Natural killer cell (primary cell): Measurements from ENCODE around the gene OR52K2. TPM values are rescaled to one million over a fixed set of nuclear protein-coding genes. Genes with fewer than 3 reads are reported as not detected.
"Not testable (repeated sequence)": the region's sequence is repeated elsewhere in the genome, so short reads cannot be mapped to it uniquely, and the experiment has no call there.

ENCODE experiments used
- ATAC-seq, 3 donors: fragments of 150-1000 bp in 2 of 3; fragments of 200-7000 bp in 1 of 3; cut with Tn5 transposase; 1 replicate in 1 of 3; 2 replicates in 2 of 3; pipeline ENCODE4 v1.10.0; 2021; ENCODE audit warnings: mild to moderate bottlenecking in 2 of 3, moderate library complexity in 2 of 3
- DNase-seq, 2 donors: peaks; one replicate each; pipeline versions ENCODE4 v3.0.0 to v3.0.0-alpha.2; 2013 to 2021; ENCODE audit warnings: mixed read lengths in 1 of 2
- H3K27ac ChIP-seq: one replicate; pipeline ENCODE4 v1.5.1; 2013; ENCODE audit warnings: mild to moderate bottlenecking, low read length
- H3K27me3 ChIP-seq: one replicate; pipeline ENCODE4 v1.6.1; 2013; ENCODE audit warnings: low read length; ENCODE audit not compliant: control insufficient read depth, insufficient read depth
- H3K36me3 ChIP-seq: one replicate; pipeline ENCODE4 v1.6.1; 2013; ENCODE audit warnings: low read length; ENCODE audit not compliant: control insufficient read depth, insufficient read depth
- H3K4me1 ChIP-seq: one replicate; pipeline ENCODE4 v1.6.1; 2013; ENCODE audit warnings: low read length; ENCODE audit not compliant: control insufficient read depth, insufficient read depth
- H3K4me3 ChIP-seq: one replicate; pipeline ENCODE4 v1.5.1; 2013; ENCODE audit warnings: low read length
- H3K9me3 ChIP-seq: one replicate; pipeline ENCODE4 v1.6.1; 2013; ENCODE audit warnings: low read length; ENCODE audit not compliant: control insufficient read depth, insufficient read depth
- H3K27ac Mint-ChIP-seq, 2 donors: one replicate each; pipeline ENCODE4 v1.8.0; 2022; ENCODE audit warnings: mild to moderate bottlenecking in 2 of 2, mixed read lengths in 2 of 2, moderate library complexity in 1 of 2
- H3K27me3 Mint-ChIP-seq, 2 donors: one replicate each; pipeline ENCODE4 v1.8.0; 2022; ENCODE audit warnings: low read depth in 2 of 2, mixed read lengths in 2 of 2
- H3K36me3 Mint-ChIP-seq: one replicate; pipeline ENCODE4 v1.8.0; 2022; ENCODE audit warnings: mixed read lengths
- H3K4me1 Mint-ChIP-seq, 2 donors: one replicate each; pipeline ENCODE4 v1.8.0; 2022; ENCODE audit warnings: mixed read lengths in 2 of 2
- H3K4me3 Mint-ChIP-seq: one replicate; pipeline ENCODE4 v1.8.0; 2022; ENCODE audit warnings: mild to moderate bottlenecking, moderate library complexity, mixed read lengths
- H3K9me3 Mint-ChIP-seq, 2 donors: one replicate each; pipeline ENCODE4 v1.8.0; 2022; ENCODE audit warnings: mixed read lengths in 2 of 2
- CTCF ChIP-seq: fragments of 200-600 bp; IDR thresholded peaks from one replicate; pipeline ENCODE4 v1.8.0; 2022; ENCODE audit warnings: antibody characterized with exemption
- WGBS: methylation state at CpG from one replicate; pipeline ENCODE4 v1.1.7; 2013; ENCODE audit warnings: missing lambda C conversion rate; ENCODE audit not compliant: insufficient coverage; 5-methylcytosine and 5-hydroxymethylcytosine counted together
- intact Hi-C: fragments of 100-400 bp; cut with micrococcal nuclease; formaldehyde crosslinking; loops from one replicate; pipeline ENCODE4 v1.14.2; 2022
- total RNA-seq, 4 donors: library from RNA; stranded (reverse); fragments of 120-200 nt in 1 of 4; gene quantifications; one replicate each; pipeline versions ENCODE4 v1.2.3 to v1.2.4, GENCODE V29; 2013 to 2022

OR52K2 gene
- not detected for total RNA-seq
- 0.20 TPM for total RNA-seq (2013)

- no peaks in the 10 kb centered on the region for H3K36me3 ChIP-seq
- H3K4me3 ChIP-seq = no peak within 1 kb of the TSS
- H3K36me3 Mint-ChIP-seq = no peaks in the 10 kb centered on the region
- no peak within 1 kb of the TSS for H3K27ac Mint-ChIP-seq
- no peaks in the 10 kb centered on the region for H3K27me3 ChIP-seq
- H3K4me1 ChIP-seq = no peaks in the 10 kb centered on the region
- intact Hi-C loops = no loop called here
- no peak within 1 kb of the TSS for H3K27ac ChIP-seq
- no peak within 1 kb of the TSS for H3K4me3 Mint-ChIP-seq
- no peaks in the 10 kb centered on the region for H3K9me3 Mint-ChIP-seq
- DNase-seq = no peak
- no peaks in the 10 kb centered on the region for H3K9me3 ChIP-seq
- TF ChIP-seq CTCF = no peak
- H3K27me3 Mint-ChIP-seq = peaks cover 0 to 7% of the 10 kb centered on the region in 2 donors
- no peak for ATAC-seq
- no peaks in the 10 kb centered on the region for H3K4me1 Mint-ChIP-seq
These were observed at the start of gene OR52K2 for GRCh38 chr11:4448995-4449394. TSS of gene OR52K2 (plus strand) at chr11:4449295. CDS start at chr11:4449340, 45 bp downstream.

- H3K4me3 Mint-ChIP-seq = not testable (repeated sequence)
- 73% methylated on average over 5 of the region's 6 CpGs for WGBS
These were observed 42.9 kb upstream of the OR52K2 start for GRCh38 chr11:4406206-4406605.

GRCh38 chr11:4416306-4416705 is 32.8 kb upstream of the OR52K2 start:
- whole genome bisulfite sequencing = 77% methylated on average over 1 of the region's 1 CpG
- TF ChIP-seq CTCF = no peak
- Histone ChIP-seq H3K4me3 (no peak overlapping the region), H3K9me3 (no peaks in the 10 kb centered on the region), H3K4me1 (no peaks in the 10 kb centered on the region), H3K27ac (no peak overlapping the region), H3K36me3 (no peaks in the 10 kb centered on the region), H3K27me3 (no peaks in the 10 kb centered on the region)
- Mint-ChIP-seq H3K27ac (no peak overlapping the region), H3K27me3 (peaks cover 7 to 33% of the 10 kb centered on the region in 2 donors), H3K36me3 (no peaks in the 10 kb centered on the region), H3K4me1 (no peaks in the 10 kb centered on the region), H3K9me3 (no peaks in the 10 kb centered on the region), H3K4me3 (no peak overlapping the region)
- intact Hi-C loops = no loop called here
- DNase-seq (no peak), ATAC-seq (no peak)

More at GRCh38 chr11:4406206-4406605, 42.9 kb upstream of the OR52K2 start:
- H3K4me3 ChIP-seq, H3K9me3 Mint-ChIP-seq, intact Hi-C loops, H3K36me3 ChIP-seq, H3K4me1 Mint-ChIP-seq, ATAC-seq, H3K4me1 ChIP-seq, H3K9me3 ChIP-seq, DNase-seq, H3K27me3 ChIP-seq, H3K27ac Mint-ChIP-seq, H3K27ac ChIP-seq, H3K36me3 Mint-ChIP-seq: not testable (repeated sequence)
- peaks cover 14 to 53% of the 10 kb centered on the region in 2 donors for H3K27me3 Mint-ChIP-seq

- intact Hi-C loops = no loop called here
- peaks cover 7 to 33% of the 10 kb centered on the region in 2 donors for H3K27me3 Mint-ChIP-seq
- no peak for TF ChIP-seq CTCF
- DNase-seq = no peak
- no peaks in the 10 kb centered on the region for H3K9me3 ChIP-seq
- WGBS = no CpG with 5 or more reads among the region's 1 CpG
- H3K4me1 ChIP-seq = no peaks in the 10 kb centered on the region
- H3K36me3 ChIP-seq = no peaks in the 10 kb centered on the region
- H3K36me3 Mint-ChIP-seq = no peaks in the 10 kb centered on the region
- no peak overlapping the region for H3K27ac ChIP-seq
- H3K4me3 Mint-ChIP-seq = no peak overlapping the region
- no peak for ATAC-seq
- H3K4me3 ChIP-seq = no peak overlapping the region
- no peaks in the 10 kb centered on the region for H3K9me3 Mint-ChIP-seq
- no peaks in the 10 kb centered on the region for H3K4me1 Mint-ChIP-seq
- no peak overlapping the region for H3K27ac Mint-ChIP-seq
- H3K27me3 ChIP-seq = no peaks in the 10 kb centered on the region
These were observed 32.3 kb upstream of the OR52K2 start for GRCh38 chr11:4416816-4417215.
